Upper lobe of right lung (tissue), 1 donor: ENCODE results near the gene ACCS. TPM values are rescaled to one million over a fixed set of nuclear protein-coding genes. Genes with fewer than 3 reads are reported as not detected.

ENCODE experiments used
- ATAC-seq: fragments of 200-7000 bp; cut with Tn5 transposase; one replicate; pipeline ENCODE4 v1.9.1; 2020; ENCODE audit warnings: mild to moderate bottlenecking, moderate library complexity
- DNase-seq: peaks from one replicate; pipeline ENCODE4 v3.0.0-alpha.2; 2020
- H3K27ac ChIP-seq: fragments of 200-600 bp; one replicate; pipeline ENCODE4 v1.8.0; 2022
- H3K27me3 ChIP-seq: fragments of 200-600 bp; one replicate; pipeline ENCODE4 v1.8.0; 2022; ENCODE audit warnings: mild to moderate bottlenecking
- H3K36me3 ChIP-seq: fragments of 200-600 bp; one replicate; pipeline ENCODE4 v1.8.0; 2022
- H3K4me1 ChIP-seq: fragments of 200-600 bp; one replicate; pipeline ENCODE4 v1.8.0; 2022
- H3K4me3 ChIP-seq: fragments of 200-600 bp; one replicate; pipeline ENCODE4 v1.8.0; 2022; ENCODE audit warnings: mild to moderate bottlenecking
- H3K9me3 ChIP-seq: fragments of 200-600 bp; one replicate; pipeline ENCODE4 v1.8.0; 2022
- CTCF ChIP-seq: fragments of 200-600 bp; IDR thresholded peaks from one replicate; pipeline ENCODE4 v1.8.0; 2022; ENCODE audit warnings: antibody characterized with exemption
- intact Hi-C: fragments of 100-400 bp; cut with DNase I; formaldehyde crosslinking; loops from one replicate; pipeline ENCODE4 v1.11.0; 2022
- total RNA-seq: library from RNA; stranded (reverse); fragmentation: NEBNext Ultra II Directional; extraction: Animal tissue kit (Norgen Biotek cat#: 25700); gene quantifications from one replicate; pipeline ENCODE4 v1.2.1, GENCODE V29; 2021
- donor health status: DM: no; HTN: yes; CAD: no; lungs with severe emphysema.

The ACCS gene
- total RNA-seq, 1 donor from 2014 or later, result 32.2 TPM

GRCh38 chr11:44104481-44105294 is 38.6 kb downstream of the ACCS start:
- peaks cover 25% of the 10 kb centered on the region for H3K36me3 ChIP-seq
- ATAC-seq (no peak), DNase-seq (no peak)
- H3K27ac ChIP-seq, result no peak overlapping the region
- TF ChIP-seq CTCF, result no peak
- no peaks in the 10 kb centered on the region for H3K4me1 ChIP-seq
- H3K9me3 ChIP-seq, result no peaks in the 10 kb centered on the region
- H3K4me3 ChIP-seq, result no peak overlapping the region
- intact Hi-C loops, result no loop called here
- no peaks in the 10 kb centered on the region for H3K27me3 ChIP-seq

GRCh38 chr11:44108260-44108659 is 42.2 kb downstream of the ACCS start:
- Histone ChIP-seq H3K9me3 (no peaks in the 10 kb centered on the region), H3K4me1 (peaks cover 5% of the 10 kb centered on the region), H3K4me3 (no peak overlapping the region), H3K27me3 (no peaks in the 10 kb centered on the region), H3K27ac (no peak overlapping the region), H3K36me3 (peaks cover 29% of the 10 kb centered on the region)
- DNase-seq (no peak), ATAC-seq (no peak)
- intact Hi-C loops, result no loop called here
- TF ChIP-seq CTCF, result no peak

- peak; percentile 75 for TF ChIP-seq CTCF
- Histone ChIP-seq H3K36me3 (peaks cover 45% of the 10 kb centered on the region), H3K4me3 (no peak overlapping the region), H3K9me3 (no peaks in the 10 kb centered on the region), H3K4me1 (peaks cover 5% of the 10 kb centered on the region), H3K27ac (no peak overlapping the region), H3K27me3 (no peaks in the 10 kb centered on the region)
- DNase-seq (no peak), ATAC-seq (peak; percentile 91)
- intact Hi-C loops, result no loop called here
Measured at GRCh38 chr11:44110231-44110679, 44.2 kb downstream of the ACCS start.

GRCh38 chr11:44112091-44112821 is 46.2 kb downstream of the ACCS start:
- no peak for TF ChIP-seq CTCF
- intact Hi-C loops, result no loop called here
- peaks cover 5% of the 10 kb centered on the region for H3K4me1 ChIP-seq
- H3K9me3 ChIP-seq, result no peaks in the 10 kb centered on the region
- peaks cover 49% of the 10 kb centered on the region for H3K36me3 ChIP-seq
- H3K27ac ChIP-seq, result no peak overlapping the region
- H3K4me3 ChIP-seq, result no peak overlapping the region
- no peak for ATAC-seq
- H3K27me3 ChIP-seq, result no peaks in the 10 kb centered on the region
- DNase-seq, result no peak

GRCh38 chr11:44113018-44113417 is 46.9 kb downstream of the ACCS start:
- DNase-seq, result no peak
- intact Hi-C loops, result no loop called here
- H3K36me3 ChIP-seq, result peaks cover 42% of the 10 kb centered on the region

More at GRCh38 chr11:44113018-44113417, 46.9 kb downstream of the ACCS start:
- no peak for ATAC-seq
- Histone ChIP-seq H3K4me1 (peaks cover 5% of the 10 kb centered on the region), H3K4me3 (no peak overlapping the region), H3K9me3 (no peaks in the 10 kb centered on the region), H3K27ac (no peak overlapping the region), H3K27me3 (no peaks in the 10 kb centered on the region)
- TF ChIP-seq CTCF, result no peak
